Parathyroid adenoma (tissue), 2 donors: ENCODE results near the gene SFMBT2.

Experiments used
- H2AFZ ChIP-seq: fragments of 300-600 bp; sonication (generic); one replicate; pipeline ENCODE4 v1.7.0; 2017; ENCODE audit warnings: antibody characterized with exemption, mild to moderate bottlenecking
- H3K27ac ChIP-seq: fragments of 300-600 bp; sonication (generic); one replicate; pipeline ENCODE4 v1.7.0; 2017
- H3K27me3 ChIP-seq: fragments of 300-600 bp; sonication (generic); one replicate; pipeline ENCODE4 v1.7.0; 2017; ENCODE audit warnings: low read length; ENCODE audit not compliant: control insufficient read depth, insufficient read depth
- H3K36me3 ChIP-seq: fragments of 300-600 bp; sonication (generic); one replicate; pipeline ENCODE4 v1.7.0; 2017; ENCODE audit warnings: low read length; ENCODE audit not compliant: control insufficient read depth, insufficient read depth
- H3K4me1 ChIP-seq: fragments of 300-600 bp; sonication (generic); one replicate; pipeline ENCODE4 v1.7.0; 2017; ENCODE audit warnings: control low read depth
- H3K4me2 ChIP-seq: fragments of 300-600 bp; sonication (generic); one replicate; pipeline ENCODE4 v1.7.0; 2017; ENCODE audit warnings: low read length
- H3K4me3 ChIP-seq: fragments of 300-600 bp; sonication (generic); one replicate; pipeline ENCODE4 v1.7.0; 2017; ENCODE audit warnings: low read depth, low read length
- H3K79me2 ChIP-seq: fragments of 300-600 bp; sonication (generic); one replicate; pipeline ENCODE4 v1.7.0; 2017; ENCODE audit warnings: control low read depth
- H3K9ac ChIP-seq: fragments of 300-600 bp; sonication (generic); one replicate; pipeline ENCODE4 v1.7.0; 2017; ENCODE audit warnings: mild to moderate bottlenecking
- H3K9me3 ChIP-seq: fragments of 300-600 bp; sonication (generic); one replicate; pipeline ENCODE4 v1.7.0; 2017; ENCODE audit warnings: low read length; ENCODE audit not compliant: control insufficient read depth
- CTCF ChIP-seq: fragments of 300-600 bp; sonication (generic); IDR thresholded peaks from one replicate; pipeline ENCODE4 v1.7.0; 2017; ENCODE audit warnings: antibody characterized with exemption, mild to moderate bottlenecking
- donor health status: primary hyperparathyroidism.

The SFMBT2 gene

GRCh38 chr10:7345717-7346116 is 65.1 kb downstream of the SFMBT2 start:
- Histone ChIP-seq H3K4me3 (no peak overlapping the region), H3K27me3 (no peaks in the 10 kb centered on the region), H3K36me3 (no peaks in the 10 kb centered on the region), H3K9ac (no peak overlapping the region), H3K79me2 (peaks cover 6% of the 10 kb centered on the region), H3K9me3 (no peaks in the 10 kb centered on the region), H2AFZ (no peak overlapping the region), H3K4me1 (no peaks in the 10 kb centered on the region), H3K27ac (no peak overlapping the region), H3K4me2 (no peak overlapping the region)
- TF ChIP-seq CTCF: no peak

GRCh38 chr10:7343040-7343439 is 67.8 kb downstream of the SFMBT2 start:
- no peaks in the 10 kb centered on the region for H3K9me3 ChIP-seq
- no peak overlapping the region for H2AFZ ChIP-seq
- H3K36me3 ChIP-seq: no peaks in the 10 kb centered on the region
- no peaks in the 10 kb centered on the region for H3K27me3 ChIP-seq
- H3K4me1 ChIP-seq: no peaks in the 10 kb centered on the region
- peaks cover 15% of the 10 kb centered on the region for H3K79me2 ChIP-seq
- no peak overlapping the region for H3K4me2 ChIP-seq
- H3K4me3 ChIP-seq: no peak overlapping the region
- TF ChIP-seq CTCF: no peak
- H3K27ac ChIP-seq: no peak overlapping the region
- H3K9ac ChIP-seq: no peak overlapping the region

GRCh38 chr10:7340179-7340874 is 70.5 kb downstream of the SFMBT2 start:
- Histone ChIP-seq H3K27me3 (no peaks in the 10 kb centered on the region), H3K9me3 (no peaks in the 10 kb centered on the region), H3K36me3 (no peaks in the 10 kb centered on the region), H3K4me1 (no peaks in the 10 kb centered on the region), H2AFZ (no peak overlapping the region), H3K27ac (no peak overlapping the region), H3K79me2 (peaks cover 27% of the 10 kb centered on the region), H3K9ac (no peak overlapping the region), H3K4me2 (no peak overlapping the region), H3K4me3 (no peak overlapping the region)
- no peak for TF ChIP-seq CTCF

GRCh38 chr10:7339510-7339909 is 71.3 kb downstream of the SFMBT2 start:
- TF ChIP-seq CTCF: no peak
- no peak overlapping the region for H3K27ac ChIP-seq
- H3K9ac ChIP-seq: no peak overlapping the region
- H3K79me2 ChIP-seq: peaks cover 31% of the 10 kb centered on the region
- no peaks in the 10 kb centered on the region for H3K36me3 ChIP-seq
- H3K4me1 ChIP-seq: no peaks in the 10 kb centered on the region
- no peaks in the 10 kb centered on the region for H3K27me3 ChIP-seq
- no peak overlapping the region for H3K4me3 ChIP-seq
- H3K9me3 ChIP-seq: no peaks in the 10 kb centered on the region
- no peak overlapping the region for H3K4me2 ChIP-seq
- no peak overlapping the region for H2AFZ ChIP-seq

GRCh38 chr10:7338469-7338868 is 72.4 kb downstream of the SFMBT2 start:
- H3K27ac ChIP-seq: no peak overlapping the region
- H3K79me2 ChIP-seq: peaks cover 37% of the 10 kb centered on the region
- no peaks in the 10 kb centered on the region for H3K9me3 ChIP-seq
- no peak overlapping the region for H3K4me2 ChIP-seq
- H3K9ac ChIP-seq: no peak overlapping the region
- no peak overlapping the region for H3K4me3 ChIP-seq
- H3K36me3 ChIP-seq: no peaks in the 10 kb centered on the region
- H3K4me1 ChIP-seq: no peaks in the 10 kb centered on the region
- TF ChIP-seq CTCF: no peak
- H2AFZ ChIP-seq: no peak overlapping the region
- H3K27me3 ChIP-seq: no peaks in the 10 kb centered on the region
